Measurements from ENCODE around the gene CZIB. TPM values are rescaled to one million over a fixed set of nuclear protein-coding genes. Genes with fewer than 3 reads are reported as not detected.

CZIB gene
- 50.9 and 54.5 TPM in 2 replicates for polyA plus RNA-seq

DNA sequence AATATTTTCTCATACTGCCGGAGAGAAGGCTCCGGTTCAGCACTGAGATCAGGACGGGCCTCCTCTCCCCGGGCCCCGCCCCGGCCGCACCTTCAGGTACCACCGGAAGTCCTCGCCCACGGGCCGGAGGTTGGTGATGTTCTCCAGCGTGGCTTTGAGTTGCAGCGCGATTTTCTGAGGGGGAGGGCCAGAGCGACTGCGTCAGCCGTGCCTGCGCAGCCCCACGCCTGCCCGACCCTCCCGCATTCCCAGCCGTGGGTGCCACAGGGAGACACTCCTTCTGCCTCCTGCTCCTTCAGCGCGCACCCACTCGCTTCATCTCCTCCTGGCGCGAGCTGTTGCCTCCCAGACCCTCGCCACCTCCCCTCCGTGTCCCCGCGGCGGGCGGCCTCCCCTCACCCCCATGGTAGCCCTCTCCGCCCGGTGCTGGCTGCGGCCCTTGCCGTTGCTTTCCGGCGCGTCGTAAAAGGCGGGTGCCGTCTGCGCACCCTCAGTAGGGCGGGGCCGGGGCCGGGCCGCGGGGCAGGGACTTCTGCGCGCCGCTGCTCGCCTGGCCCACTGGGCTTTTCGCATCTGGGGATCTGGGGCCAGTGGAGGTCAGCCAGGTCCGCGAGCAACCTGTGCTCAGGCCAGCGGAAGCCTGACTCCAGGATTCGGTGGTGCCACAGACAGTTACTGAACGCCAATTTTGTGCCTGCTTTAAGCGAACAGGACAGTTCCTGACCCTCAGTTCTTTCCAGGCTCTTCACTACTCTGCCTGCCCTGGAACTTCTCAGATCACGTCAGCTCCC is at the start of gene CZIB:
TSS of gene CZIB (minus strand) at position 464 of the 791 bp plus-strand sequence. CDS start at position 405, 59 bp downstream.

DNA sequence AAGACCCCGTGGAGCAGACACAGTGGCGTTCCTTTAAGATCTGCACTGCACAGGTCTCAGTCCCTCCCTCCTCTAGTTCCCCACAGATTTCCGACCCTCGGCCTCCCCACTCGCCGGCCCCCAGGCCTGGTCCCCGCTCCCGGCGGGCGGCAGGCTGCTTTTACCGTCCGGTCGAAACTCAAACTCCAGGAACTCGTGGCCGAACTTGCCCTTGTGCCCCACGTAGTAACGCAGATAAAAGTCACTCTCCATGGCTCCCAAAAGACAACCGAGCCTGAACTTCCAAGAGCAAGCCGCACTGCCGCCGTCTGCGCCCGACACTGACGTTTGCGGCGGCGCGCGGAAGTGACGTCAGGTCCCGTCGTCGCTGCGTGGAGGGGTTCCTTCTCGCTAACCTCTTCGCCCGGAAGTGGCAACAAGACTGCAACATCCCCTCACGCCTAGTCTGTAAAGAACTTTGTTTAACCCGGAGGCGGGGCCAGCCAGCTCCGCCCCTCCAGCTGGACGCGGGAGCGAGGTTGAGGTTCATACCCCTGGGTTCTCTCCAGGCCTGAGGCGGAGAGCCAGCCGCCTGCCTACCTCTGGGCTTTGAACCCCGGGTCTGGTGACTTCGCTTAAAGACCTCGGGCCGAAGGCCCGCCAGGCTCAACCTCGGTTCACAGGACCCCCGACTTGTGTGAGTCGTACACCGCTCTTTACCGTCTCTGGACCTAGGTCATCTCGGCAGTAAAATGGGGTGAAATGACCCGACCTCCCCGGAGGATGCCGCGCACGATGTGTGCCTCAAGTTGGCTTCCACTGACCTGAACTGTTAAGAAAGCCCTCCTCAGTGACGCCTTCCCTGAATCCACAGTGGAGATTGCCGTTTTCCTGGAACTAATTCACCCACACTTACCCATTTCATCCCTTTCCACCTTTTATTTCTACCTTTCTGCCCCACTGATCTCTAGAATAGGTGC is 18.0 kb upstream of the CZIB start, which contains the start of gene MAGOH:
TSS of gene MAGOH (minus strand) at position 322 of the 959 bp plus-strand sequence. CDS start at position 252, 70 bp downstream.

DNA sequence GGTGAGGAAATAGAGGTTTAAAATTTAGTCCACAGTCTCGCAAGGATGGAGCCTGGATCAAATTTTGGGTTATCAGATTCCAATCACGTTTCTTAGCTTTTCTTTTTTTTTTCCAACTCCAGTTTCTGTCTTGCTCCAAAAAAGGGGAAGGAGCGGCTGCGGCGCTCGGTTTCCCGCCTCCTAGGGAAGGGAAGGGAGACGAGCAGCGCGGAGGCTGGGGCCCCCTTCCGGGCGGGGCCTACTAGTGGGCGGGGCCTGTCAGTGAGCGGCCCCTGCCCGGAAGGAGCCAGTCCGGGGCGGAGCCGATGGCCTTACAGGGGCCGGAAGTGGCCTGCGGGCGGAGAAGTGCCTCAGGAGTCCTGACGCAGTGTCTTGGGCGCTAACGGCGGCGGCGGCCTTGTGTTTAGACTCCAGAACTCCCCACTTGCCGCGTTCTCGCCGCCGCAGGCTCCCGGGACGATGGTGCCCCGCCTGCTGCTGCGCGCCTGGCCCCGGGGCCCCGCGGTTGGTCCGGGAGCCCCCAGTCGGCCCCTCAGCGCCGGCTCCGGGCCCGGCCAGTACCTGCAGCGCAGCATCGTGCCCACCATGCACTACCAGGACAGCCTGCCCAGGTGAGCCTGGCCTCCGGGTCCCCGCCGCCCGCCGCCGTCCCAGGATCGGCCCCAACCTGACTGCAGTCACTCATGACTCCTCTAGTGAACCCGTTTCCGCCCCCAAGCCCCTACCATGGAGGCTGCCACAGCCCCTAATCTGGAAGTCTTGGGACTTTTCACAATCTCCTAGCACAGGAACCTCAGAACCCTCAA is 23.7 kb downstream of the CZIB start, which contains the start of gene CPT2:
TSS of gene CPT2 (plus strand) at position 340 of the 806 bp plus-strand sequence. CDS start at position 460, 120 bp downstream.

Other genes with a start within 250 kb of the CZIB start
- gene PODN, start 158.4 kb downstream of the CZIB start, polyA plus RNA-seq: not detected in 2 replicates
- not detected in 2 replicates for gene SLC1A7, start 78.0 kb downstream of the CZIB start, polyA plus RNA-seq
- gene CPT2, start 23.8 kb downstream of the CZIB start, polyA plus RNA-seq: 2.4 and 2.5 TPM in 2 replicates
- gene MAGOH, start 17.9 kb upstream of the CZIB start, polyA plus RNA-seq: 33.3 and 51.9 TPM in 2 replicates
- 211 and 259 TPM in 2 replicates for gene LRP8, start 107.4 kb upstream of the CZIB start, polyA plus RNA-seq
- gene DMRTB1, start 238.8 kb upstream of the CZIB start, polyA plus RNA-seq: not detected in 2 replicates

Data from Purkinje cell (primary cell).